WERI-Rb-1 (cell line): ENCODE measurements around the gene SNCG.

Experiments used
- DNase-seq: peaks from one replicate; pipeline ENCODE4 v3.0.0-alpha.2; 2020
- H3K27ac ChIP-seq: fragments of 250-450 bp; sonication (Bioruptor Pico); 2 replicates; pipeline ENCODE4 v1.5.1; 2020; ENCODE audit warnings: mild to moderate bottlenecking, moderate library complexity
- H3K27me3 ChIP-seq: fragments of 250-450 bp; sonication (Bioruptor Pico); 2 replicates; pipeline ENCODE4 v1.5.1; 2021; ENCODE audit warnings: mild to moderate bottlenecking, low read depth, moderate library complexity; ENCODE audit not compliant: insufficient read depth, severe bottlenecking
- H3K36me3 ChIP-seq: fragments of 250-450 bp; sonication (Bioruptor Pico); 2 replicates; pipeline ENCODE4 v1.5.1; 2020; ENCODE audit warnings: mild to moderate bottlenecking, moderate library complexity
- H3K4me3 ChIP-seq: 2 replicates; pipeline ENCODE4 v1.5.1; 2011; ENCODE audit warnings: low read depth, mild to moderate bottlenecking, control low read depth, low read length
- H3K9me3 ChIP-seq: fragments of 250-450 bp; sonication (Bioruptor Pico); 2 replicates; pipeline ENCODE4 v1.5.1; 2021; ENCODE audit warnings: mild to moderate bottlenecking, moderate library complexity; ENCODE audit not compliant: severe bottlenecking
- CTCF ChIP-seq: IDR thresholded peaks from 2 replicates; pipeline ENCODE4 v1.5.1; 2011; ENCODE audit warnings: low read depth, mild to moderate bottlenecking, control low read depth, inconsistent platforms, low read length

The SNCG gene

GRCh38 chr10:86940677-86941076 is 17.7 kb upstream of the SNCG start:
- DNase-seq, result no peak
- no peak for TF ChIP-seq CTCF

GRCh38 chr10:86941426-86941825 is 17.0 kb upstream of the SNCG start:
- H3K27me3 ChIP-seq, result no peaks in the 10 kb centered on the region
- H3K36me3 ChIP-seq, result no peaks in the 10 kb centered on the region
- H3K27ac ChIP-seq, result no peak overlapping the region
- DNase-seq, result no peak
- no peak overlapping the region for H3K4me3 ChIP-seq
- no peaks in the 10 kb centered on the region for H3K9me3 ChIP-seq
- TF ChIP-seq CTCF, result no peak

More at GRCh38 chr10:86940677-86941076, 17.7 kb upstream of the SNCG start:
- no peak overlapping the region for H3K27ac ChIP-seq
- no peaks in the 10 kb centered on the region for H3K9me3 ChIP-seq
- no peaks in the 10 kb centered on the region for H3K36me3 ChIP-seq
- no peak overlapping the region for H3K4me3 ChIP-seq
- H3K27me3 ChIP-seq, result no peaks in the 10 kb centered on the region

GRCh38 chr10:86941991-86942421 is 16.4 kb upstream of the SNCG start:
- H3K9me3 ChIP-seq, result no peaks in the 10 kb centered on the region
- no peak for DNase-seq
- TF ChIP-seq CTCF, result no peak

GRCh38 chr10:86942441-86943315 is 15.7 kb upstream of the SNCG start:
- Histone ChIP-seq H3K9me3 (no peaks in the 10 kb centered on the region), H3K36me3 (no peaks in the 10 kb centered on the region), H3K4me3 (no peak overlapping the region), H3K27me3 (no peaks in the 10 kb centered on the region), H3K27ac (no peak overlapping the region)
- no peak for TF ChIP-seq CTCF
- DNase-seq, result no peak

More at GRCh38 chr10:86941991-86942421, 16.4 kb upstream of the SNCG start:
- H3K27ac ChIP-seq, result no peak overlapping the region
- H3K36me3 ChIP-seq, result no peaks in the 10 kb centered on the region
- no peaks in the 10 kb centered on the region for H3K27me3 ChIP-seq
- no peak overlapping the region for H3K4me3 ChIP-seq

- Histone ChIP-seq H3K9me3 (no peaks in the 10 kb centered on the region), H3K4me3 (no peak overlapping the region), H3K27me3 (no peaks in the 10 kb centered on the region), H3K27ac (no peak overlapping the region), H3K36me3 (no peaks in the 10 kb centered on the region)
- no peak for TF ChIP-seq CTCF
- no peak for DNase-seq
These were observed 14.9 kb upstream of the SNCG start for GRCh38 chr10:86943316-86944030.
